ENCODE results near the gene HERC2.
"Not testable (repeated sequence)": the region's sequence is repeated elsewhere in the genome, so short reads cannot be mapped to it uniquely, and the experiment has no call there.

DNA sequence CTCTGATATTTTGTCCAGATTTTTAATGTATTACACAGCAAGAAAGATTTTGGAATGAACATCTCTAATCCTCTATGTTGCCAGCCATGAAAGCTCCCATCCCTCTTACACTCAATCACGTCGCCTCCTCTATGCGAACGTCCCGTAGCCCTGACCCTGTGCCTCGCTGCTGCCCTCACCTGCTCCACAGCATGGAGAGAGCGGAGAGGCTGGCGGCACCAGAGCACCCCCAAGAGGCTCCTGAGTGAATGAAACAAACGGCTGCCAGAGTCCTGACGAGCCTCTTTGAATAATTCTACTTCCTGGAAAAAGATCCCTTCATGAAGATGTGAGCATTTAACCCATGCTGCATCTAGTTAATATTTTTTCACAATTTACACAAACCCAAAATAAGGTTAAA is 116.3 kb downstream of the HERC2 start:
- TF ChIP-seq, protein P1, sequence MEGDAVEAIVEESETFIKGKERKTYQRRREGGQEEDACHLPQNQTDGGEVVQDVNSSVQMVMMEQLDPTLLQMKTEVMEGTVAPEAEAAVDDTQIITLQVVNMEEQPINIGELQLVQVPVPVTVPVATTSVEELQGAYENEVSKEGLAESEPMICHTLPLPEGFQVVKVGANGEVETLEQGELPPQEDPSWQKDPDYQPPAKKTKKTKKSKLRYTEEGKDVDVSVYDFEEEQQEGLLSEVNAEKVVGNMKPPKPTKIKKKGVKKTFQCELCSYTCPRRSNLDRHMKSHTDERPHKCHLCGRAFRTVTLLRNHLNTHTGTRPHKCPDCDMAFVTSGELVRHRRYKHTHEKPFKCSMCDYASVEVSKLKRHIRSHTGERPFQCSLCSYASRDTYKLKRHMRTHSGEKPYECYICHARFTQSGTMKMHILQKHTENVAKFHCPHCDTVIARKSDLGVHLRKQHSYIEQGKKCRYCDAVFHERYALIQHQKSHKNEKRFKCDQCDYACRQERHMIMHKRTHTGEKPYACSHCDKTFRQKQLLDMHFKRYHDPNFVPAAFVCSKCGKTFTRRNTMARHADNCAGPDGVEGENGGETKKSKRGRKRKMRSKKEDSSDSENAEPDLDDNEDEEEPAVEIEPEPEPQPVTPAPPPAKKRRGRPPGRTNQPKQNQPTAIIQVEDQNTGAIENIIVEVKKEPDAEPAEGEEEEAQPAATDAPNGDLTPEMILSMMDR (IDR thresholded peaks at IDR 0.05) = not testable (repeated sequence)
- not testable (repeated sequence) for TF ChIP-seq EP300 (IDR thresholded peaks at IDR 0.05)

Data from sigmoid colon (tissue), 4 donors.